HL-60 (cell line): ENCODE results near the gene TMEM156.

ENCODE experiments used
- DNase-seq, 2 experiments: peaks; one replicate each; pipeline ENCODE4 v3.0.0-alpha.2; 2010 to 2020; ENCODE audit warnings: low read depth in 1 of 2, low spot score in 1 of 2
- H3K27ac ChIP-seq: fragments of 250-450 bp; sonication (Bioruptor Pico); replicated peaks from 2 replicates; pipeline ENCODE4 v1.5.1; 2020; ENCODE audit warnings: mild to moderate bottlenecking, moderate library complexity
- H3K27me3 ChIP-seq: fragments of 250-450 bp; sonication (Bioruptor Pico); 2 replicates; pipeline ENCODE4 v1.5.1; 2021; ENCODE audit warnings: mild to moderate bottlenecking, moderate library complexity; ENCODE audit not compliant: insufficient read depth, poor library complexity, severe bottlenecking
- H3K4me3 ChIP-seq: replicated peaks from 2 replicates; pipeline ENCODE4 v1.5.1; 2011; ENCODE audit warnings: mild to moderate bottlenecking, control low read depth, low read length; ENCODE audit not compliant: insufficient read depth
- GABPA ChIP-seq: IDR thresholded peaks from 2 replicates; pipeline ENCODE4 v1.6.1; 2012; ENCODE audit warnings: low read depth
- POLR2AphosphoS5 ChIP-seq: IDR thresholded peaks from 2 replicates; pipeline ENCODE4 v1.6.1; 2012; ENCODE audit warnings: low read depth
- SPI1 ChIP-seq: IDR thresholded peaks from 2 replicates; pipeline ENCODE4 v1.6.1; 2012; ENCODE audit warnings: low read depth, mild to moderate bottlenecking, borderline replicate concordance
- TF ChIP-seq, protein P1 (sequence below): IDR thresholded peaks from 2 replicates; pipeline ENCODE4 v1.6.1; 2012; ENCODE audit warnings: low read depth; ENCODE audit not compliant: insufficient replicate concordance
- TF ChIP-seq, protein P2 (sequence below): IDR thresholded peaks from one replicate; pipeline ENCODE4 v1.5.1; 2011; ENCODE audit warnings: low read length, control low read depth, inconsistent platforms; ENCODE audit not compliant: insufficient read depth

TMEM156 gene

DNA sequence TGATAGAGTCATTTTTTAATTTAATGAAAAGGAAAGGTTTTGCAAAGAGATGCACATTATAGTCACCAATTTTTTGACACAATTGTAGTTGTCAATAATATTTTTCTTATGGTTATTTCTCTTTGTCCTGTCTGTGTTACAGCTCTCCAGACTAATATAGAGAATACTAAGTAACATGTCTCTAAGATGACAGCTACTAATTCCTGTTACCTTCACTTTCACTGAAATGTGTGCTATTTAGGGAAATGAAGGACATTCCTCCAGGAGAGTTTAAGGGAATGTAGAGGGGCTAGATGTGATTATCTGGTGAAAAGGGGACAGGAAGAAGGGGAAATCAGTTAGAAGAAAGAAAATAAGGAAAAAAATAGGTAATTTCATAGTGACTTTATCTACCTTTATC, 31.2 kb upstream of the TMEM156 start:
- no peak for DNase-seq
- H3K27ac ChIP-seq, result no peak overlapping the region
- H3K27me3 ChIP-seq, result no peaks in the 10 kb centered on the region
- H3K4me3 ChIP-seq, result no peak overlapping the region
- TF ChIP-seq, protein P1, sequence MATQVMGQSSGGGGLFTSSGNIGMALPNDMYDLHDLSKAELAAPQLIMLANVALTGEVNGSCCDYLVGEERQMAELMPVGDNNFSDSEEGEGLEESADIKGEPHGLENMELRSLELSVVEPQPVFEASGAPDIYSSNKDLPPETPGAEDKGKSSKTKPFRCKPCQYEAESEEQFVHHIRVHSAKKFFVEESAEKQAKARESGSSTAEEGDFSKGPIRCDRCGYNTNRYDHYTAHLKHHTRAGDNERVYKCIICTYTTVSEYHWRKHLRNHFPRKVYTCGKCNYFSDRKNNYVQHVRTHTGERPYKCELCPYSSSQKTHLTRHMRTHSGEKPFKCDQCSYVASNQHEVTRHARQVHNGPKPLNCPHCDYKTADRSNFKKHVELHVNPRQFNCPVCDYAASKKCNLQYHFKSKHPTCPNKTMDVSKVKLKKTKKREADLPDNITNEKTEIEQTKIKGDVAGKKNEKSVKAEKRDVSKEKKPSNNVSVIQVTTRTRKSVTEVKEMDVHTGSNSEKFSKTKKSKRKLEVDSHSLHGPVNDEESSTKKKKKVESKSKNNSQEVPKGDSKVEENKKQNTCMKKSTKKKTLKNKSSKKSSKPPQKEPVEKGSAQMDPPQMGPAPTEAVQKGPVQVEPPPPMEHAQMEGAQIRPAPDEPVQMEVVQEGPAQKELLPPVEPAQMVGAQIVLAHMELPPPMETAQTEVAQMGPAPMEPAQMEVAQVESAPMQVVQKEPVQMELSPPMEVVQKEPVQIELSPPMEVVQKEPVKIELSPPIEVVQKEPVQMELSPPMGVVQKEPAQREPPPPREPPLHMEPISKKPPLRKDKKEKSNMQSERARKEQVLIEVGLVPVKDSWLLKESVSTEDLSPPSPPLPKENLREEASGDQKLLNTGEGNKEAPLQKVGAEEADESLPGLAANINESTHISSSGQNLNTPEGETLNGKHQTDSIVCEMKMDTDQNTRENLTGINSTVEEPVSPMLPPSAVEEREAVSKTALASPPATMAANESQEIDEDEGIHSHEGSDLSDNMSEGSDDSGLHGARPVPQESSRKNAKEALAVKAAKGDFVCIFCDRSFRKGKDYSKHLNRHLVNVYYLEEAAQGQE, result no peak
- TF ChIP-seq POLR2AphosphoS5, result no peak
- TF ChIP-seq GABPA, result no peak
- no peak for TF ChIP-seq SPI1
- TF ChIP-seq, protein P2, sequence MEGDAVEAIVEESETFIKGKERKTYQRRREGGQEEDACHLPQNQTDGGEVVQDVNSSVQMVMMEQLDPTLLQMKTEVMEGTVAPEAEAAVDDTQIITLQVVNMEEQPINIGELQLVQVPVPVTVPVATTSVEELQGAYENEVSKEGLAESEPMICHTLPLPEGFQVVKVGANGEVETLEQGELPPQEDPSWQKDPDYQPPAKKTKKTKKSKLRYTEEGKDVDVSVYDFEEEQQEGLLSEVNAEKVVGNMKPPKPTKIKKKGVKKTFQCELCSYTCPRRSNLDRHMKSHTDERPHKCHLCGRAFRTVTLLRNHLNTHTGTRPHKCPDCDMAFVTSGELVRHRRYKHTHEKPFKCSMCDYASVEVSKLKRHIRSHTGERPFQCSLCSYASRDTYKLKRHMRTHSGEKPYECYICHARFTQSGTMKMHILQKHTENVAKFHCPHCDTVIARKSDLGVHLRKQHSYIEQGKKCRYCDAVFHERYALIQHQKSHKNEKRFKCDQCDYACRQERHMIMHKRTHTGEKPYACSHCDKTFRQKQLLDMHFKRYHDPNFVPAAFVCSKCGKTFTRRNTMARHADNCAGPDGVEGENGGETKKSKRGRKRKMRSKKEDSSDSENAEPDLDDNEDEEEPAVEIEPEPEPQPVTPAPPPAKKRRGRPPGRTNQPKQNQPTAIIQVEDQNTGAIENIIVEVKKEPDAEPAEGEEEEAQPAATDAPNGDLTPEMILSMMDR, result no peak

DNA sequence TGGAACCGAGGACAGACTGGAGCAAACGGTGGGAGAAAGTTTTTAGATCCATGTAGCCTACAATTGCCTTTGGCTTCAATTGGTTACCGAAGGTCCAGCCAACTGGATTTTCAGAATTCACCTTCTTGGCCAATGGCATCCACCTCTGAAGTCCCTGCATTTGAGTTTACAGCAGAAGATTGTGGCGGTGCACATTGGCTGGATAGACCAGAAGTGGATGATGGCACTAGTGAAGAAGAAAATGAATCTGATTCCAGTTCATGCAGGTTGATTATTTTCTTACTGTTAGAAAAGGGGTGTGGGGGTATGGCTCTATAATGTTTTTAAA, 30.5 kb upstream of the TMEM156 start:
- no peaks in the 10 kb centered on the region for H3K27me3 ChIP-seq
- DNase-seq, result no peak
- TF ChIP-seq POLR2AphosphoS5, result no peak
- no peak for TF ChIP-seq GABPA
- TF ChIP-seq SPI1, result no peak
- TF ChIP-seq, protein P1, result no peak
- TF ChIP-seq, protein P2, result no peak
- no peak overlapping the region for H3K27ac ChIP-seq
- no peak overlapping the region for H3K4me3 ChIP-seq

DNA sequence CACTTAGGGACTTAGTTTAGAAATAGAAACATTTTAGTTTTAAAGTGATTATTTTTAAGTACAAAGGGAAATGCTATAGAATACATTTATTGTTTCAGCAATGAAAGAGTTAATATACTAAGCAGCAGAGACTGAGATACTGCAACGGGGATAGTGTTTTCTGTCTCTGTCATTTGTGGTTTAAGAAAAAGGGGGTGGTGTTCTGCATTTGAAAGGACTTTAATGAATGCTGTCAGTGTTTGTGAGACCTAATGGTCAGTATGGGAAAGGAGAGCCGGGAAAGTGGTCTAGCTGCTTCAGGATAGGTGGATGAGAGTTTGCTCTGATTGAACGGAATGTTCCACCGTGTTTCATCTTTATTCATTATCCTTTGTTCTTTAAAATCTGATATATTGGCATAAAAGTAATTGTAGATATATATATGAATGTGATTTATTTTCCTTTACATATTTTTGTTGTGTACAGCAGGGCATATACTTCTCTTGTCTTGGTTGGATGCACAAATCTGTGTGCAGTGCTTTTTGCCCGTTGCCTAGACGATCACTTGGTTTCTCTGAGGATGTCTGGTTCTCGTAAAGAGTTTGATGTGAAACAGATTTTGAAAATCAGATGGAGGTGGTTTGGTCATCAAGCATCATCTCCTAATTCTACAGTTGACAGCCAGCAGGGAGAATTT, 30.0 kb upstream of the TMEM156 start, which contains the start of gene KLHL5:
TSS of gene KLHL5 (plus strand) at position 139 of the 676 bp plus-strand sequence. CDS start at position 560, 421 bp downstream.
- H3K4me3 ChIP-seq, result no peak within 1 kb of the TSS

More for the DNA sequence above, 30.0 kb upstream of the TMEM156 start, which contains the start of gene KLHL5:
- H3K27me3 ChIP-seq, result no peaks in the 10 kb centered on the region
- no peak for TF ChIP-seq SPI1
- no peak for TF ChIP-seq GABPA
- TF ChIP-seq POLR2AphosphoS5, result no peak
- TF ChIP-seq, protein P2, result no peak
- TF ChIP-seq, protein P1, result no peak
- no peak for DNase-seq
- no peak within 1 kb of the TSS for H3K27ac ChIP-seq
